BJ (cell line): ENCODE results near the gene PEAR1. TPM values are rescaled to one million over a fixed set of nuclear protein-coding genes. Genes with fewer than 3 reads are reported as not detected.

Experiments used
- CTCF ChIA-PET: fragments of 350-600 bp; formaldehyde crosslinking; extraction: SDS; loops from one replicate; lab custom pipeline; 2021; ENCODE audit warnings: antibody characterized with exemption, inconsistent platforms; lab: Yijun Ruan, JAX
- POLR2A ChIA-PET: fragments of 300-600 bp; sonication (Branson Sonifier 250); formaldehyde crosslinking; extraction: SDS; loops from one replicate; lab custom pipeline; 2021; ENCODE audit warnings: antibody characterized with exemption; lab: Charles Lee
- DNase-seq: peaks from one replicate; pipeline ENCODE4 v3.0.0-alpha.2; 2011; ENCODE audit warnings: low read depth
- H3K27me3 ChIP-seq: 2 replicates; pipeline ENCODE4 v1.6.0; 2011; ENCODE audit warnings: low read length; ENCODE audit not compliant: control insufficient read depth, insufficient read depth
- H3K36me3 ChIP-seq: 2 replicates; pipeline ENCODE4 v1.5.1; 2011; ENCODE audit warnings: low read length; ENCODE audit not compliant: control insufficient read depth, insufficient read depth
- H3K4me3 ChIP-seq: 2 replicates; pipeline ENCODE4 v1.5.1; 2011; ENCODE audit warnings: low read depth, mild to moderate bottlenecking, control low read depth, low read length
- CTCF ChIP-seq: IDR thresholded peaks from 2 replicates; pipeline ENCODE4 v1.5.1; 2011; ENCODE audit warnings: low read depth, mild to moderate bottlenecking, control low read depth, inconsistent platforms, low read length, moderate library complexity; ENCODE audit not compliant: insufficient read depth
- polyA plus RNA-seq: library from polyadenylated mRNA; depleted of rRNA; stranded (reverse); fragments of >200 nt; gene quantifications from 2 replicates; pipeline ENCODE4 v1.2.3, GENCODE V29; 2011

PEAR1 gene
- polyA plus RNA-seq, 1 experiment, result 50.4 TPM

- Histone ChIP-seq H3K27me3 (no peaks in the 10 kb centered on the region), H3K36me3 (no peaks in the 10 kb centered on the region), H3K4me3 (no peak overlapping the region)
- DNase-seq, result no peak
- ChIA-PET CTCF (interaction anchor here (1.4 to 9.4 kb wide), 3 partner anchors 27 to 168 kb away, joined by 3 to 298 read pairs (median 4); partner anchors contain the start of gene LRRC71), POLR2A (no interaction called here)
- no peak for TF ChIP-seq CTCF
Observed at GRCh38 chr1:156895927-156896326, 2.4 kb downstream of the PEAR1 start.

GRCh38 chr1:156896490-156897033, 3.0 kb downstream of the PEAR1 start:
- ChIA-PET CTCF (interaction anchor here (0.7 to 9.4 kb wide), 8 partner anchors 15 to 207 kb away, joined by 3 to 298 read pairs (median 6); partner anchors contain the start of gene LRRC71), POLR2A (no interaction called here)
- Histone ChIP-seq H3K36me3 (no peaks in the 10 kb centered on the region), H3K4me3 (no peak overlapping the region), H3K27me3 (no peaks in the 10 kb centered on the region)
- peak; percentile 70 for DNase-seq
- no peak for TF ChIP-seq CTCF

GRCh38 chr1:156897078-156897825, 3.7 kb downstream of the PEAR1 start:
- CTCF ChIA-PET, result interaction anchor here (0.7 to 9.4 kb wide), 11 partner anchors 14 to 208 kb away, joined by 3 to 298 read pairs (median 5); partner anchors contain the start of gene LRRC71

GRCh38 chr1:156898161-156898566, 4.6 kb downstream of the PEAR1 start:
- ChIA-PET POLR2A (no interaction called here), CTCF (interaction anchor here (1.1 to 7.4 kb wide), 7 partner anchors 13 to 209 kb away, joined by 3 to 64 read pairs (median 4); no protein-coding TSS in a partner anchor)
- Histone ChIP-seq H3K36me3 (no peaks in the 10 kb centered on the region; the same call in 1 of the 2 replicates), H3K27me3 (no peaks in the 10 kb centered on the region), H3K4me3 (no peak overlapping the region)
- TF ChIP-seq CTCF, result no peak
- DNase-seq, result no peak

More at GRCh38 chr1:156897078-156897825, 3.7 kb downstream of the PEAR1 start:
- no peak for DNase-seq
- no peak for TF ChIP-seq CTCF
- Histone ChIP-seq H3K36me3 (no peaks in the 10 kb centered on the region; the same call in 1 of the 2 replicates), H3K27me3 (no peaks in the 10 kb centered on the region), H3K4me3 (no peak overlapping the region)
- POLR2A ChIA-PET, result no interaction called here
